Panc1 (cell line): ENCODE data around the gene DYNLRB1.

Experiments used
- CTCF ChIP-seq: fragments of 450-650 bp; IDR thresholded peaks from 2 replicates; pipeline ENCODE4 v1.5.1; 2017; ENCODE audit warnings: mild to moderate bottlenecking
- TF ChIP-seq, protein P1 (sequence below), 2 experiments: IDR thresholded peaks; 2 replicates each; pipeline ENCODE4 v1.6.1; 2011 to 2012; ENCODE audit warnings: low read depth in 2 of 2, control low read depth in 1 of 2, low read length in 1 of 2, mild to moderate bottlenecking in 1 of 2, moderate library complexity in 1 of 2; ENCODE audit not compliant: insufficient read depth in 1 of 2

- TF ChIP-seq CTCF: no peak
- TF ChIP-seq, protein P1, sequence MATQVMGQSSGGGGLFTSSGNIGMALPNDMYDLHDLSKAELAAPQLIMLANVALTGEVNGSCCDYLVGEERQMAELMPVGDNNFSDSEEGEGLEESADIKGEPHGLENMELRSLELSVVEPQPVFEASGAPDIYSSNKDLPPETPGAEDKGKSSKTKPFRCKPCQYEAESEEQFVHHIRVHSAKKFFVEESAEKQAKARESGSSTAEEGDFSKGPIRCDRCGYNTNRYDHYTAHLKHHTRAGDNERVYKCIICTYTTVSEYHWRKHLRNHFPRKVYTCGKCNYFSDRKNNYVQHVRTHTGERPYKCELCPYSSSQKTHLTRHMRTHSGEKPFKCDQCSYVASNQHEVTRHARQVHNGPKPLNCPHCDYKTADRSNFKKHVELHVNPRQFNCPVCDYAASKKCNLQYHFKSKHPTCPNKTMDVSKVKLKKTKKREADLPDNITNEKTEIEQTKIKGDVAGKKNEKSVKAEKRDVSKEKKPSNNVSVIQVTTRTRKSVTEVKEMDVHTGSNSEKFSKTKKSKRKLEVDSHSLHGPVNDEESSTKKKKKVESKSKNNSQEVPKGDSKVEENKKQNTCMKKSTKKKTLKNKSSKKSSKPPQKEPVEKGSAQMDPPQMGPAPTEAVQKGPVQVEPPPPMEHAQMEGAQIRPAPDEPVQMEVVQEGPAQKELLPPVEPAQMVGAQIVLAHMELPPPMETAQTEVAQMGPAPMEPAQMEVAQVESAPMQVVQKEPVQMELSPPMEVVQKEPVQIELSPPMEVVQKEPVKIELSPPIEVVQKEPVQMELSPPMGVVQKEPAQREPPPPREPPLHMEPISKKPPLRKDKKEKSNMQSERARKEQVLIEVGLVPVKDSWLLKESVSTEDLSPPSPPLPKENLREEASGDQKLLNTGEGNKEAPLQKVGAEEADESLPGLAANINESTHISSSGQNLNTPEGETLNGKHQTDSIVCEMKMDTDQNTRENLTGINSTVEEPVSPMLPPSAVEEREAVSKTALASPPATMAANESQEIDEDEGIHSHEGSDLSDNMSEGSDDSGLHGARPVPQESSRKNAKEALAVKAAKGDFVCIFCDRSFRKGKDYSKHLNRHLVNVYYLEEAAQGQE (IDR thresholded peaks at IDR 0.05; ENCODE audit: insufficient read depth in 1 of 2, low read depth in 2 of 2, low read length in 1 of 2): no peak
These were observed 30.5 kb downstream of the DYNLRB1 start for GRCh38 chr20:34546751-34547181.
